K562 (cell line): ENCODE data around the gene PRMT5. TPM values are rescaled to one million over a fixed set of nuclear protein-coding genes. Genes with fewer than 3 reads are reported as not detected.

ENCODE experiments used
- ARNT ChIP-seq, 2 experiments: fragments of 450-650 bp; IDR thresholded peaks; 2 replicates each; pipeline ENCODE4 v1.6.1; 2016; ENCODE audit warnings: mild to moderate bottlenecking in 1 of 2
- CXXC5 ChIP-seq: fragments of 250-450 bp; sonication (Bioruptor Pico); IDR thresholded peaks from 2 replicates; pipeline ENCODE4 v1.8.0; 2022; ENCODE audit warnings: inconsistent platforms, mild to moderate bottlenecking, moderate library complexity
- DACH1 ChIP-seq: fragments of 450-650 bp; IDR thresholded peaks from 2 replicates; pipeline ENCODE4 v1.6.1; 2018; ENCODE audit not compliant: partially characterized antibody
- ELF1 ChIP-seq: fragments of 200-800 bp; sonication (Bioruptor generic); IDR thresholded peaks from 2 replicates; pipeline ENCODE4 v1.6.1; 2016; ENCODE audit warnings: missing genetic modification characterization, missing compliant biosample characterization
- ELF2 ChIP-seq: fragments of 250-450 bp; sonication (Bioruptor Pico); IDR thresholded peaks from 2 replicates; pipeline ENCODE4 v1.5.0; 2021; ENCODE audit warnings: mild to moderate bottlenecking
- FOXP1 ChIP-seq: sonication (generic); formaldehyde crosslinking; IDR thresholded peaks from 2 replicates; pipeline ENCODE4 v1.8.0; 2022; ENCODE audit warnings: mild to moderate bottlenecking, missing genetic modification reagents
- GATAD2A ChIP-seq: fragments of 450-650 bp; IDR thresholded peaks from 2 replicates; pipeline ENCODE4 v1.6.1; 2017
- MTF1 ChIP-seq: fragments of 250-450 bp; sonication (Bioruptor Pico); IDR thresholded peaks from 2 replicates; pipeline ENCODE4 v1.9.0; 2021; ENCODE audit warnings: moderate library complexity, mild to moderate bottlenecking, inconsistent platforms, borderline replicate concordance
- RAD51 ChIP-seq: fragments of 450-650 bp; IDR thresholded peaks from 2 replicates; pipeline ENCODE4 v1.7.1; 2016; ENCODE audit warnings: low read depth, mild to moderate bottlenecking, borderline replicate concordance
- RFX7 ChIP-seq: fragments of 250-450 bp; sonication (Bioruptor Pico); IDR thresholded peaks from 2 replicates; pipeline ENCODE4 v1.5.1; 2021; ENCODE audit warnings: mild to moderate bottlenecking
- SETDB1 ChIP-seq: IDR thresholded peaks from one replicate; pipeline ENCODE4 v1.6.1; 2012; ENCODE audit warnings: low read length, control low read depth, inconsistent platforms
- SRSF7 ChIP-seq: fragments of 200-400 bp; formaldehyde crosslinking; optimal IDR thresholded peaks from 2 replicates; pipeline ENCODE3; 2017; ENCODE audit warnings: mild to moderate bottlenecking, low read depth, low read length
- TAF7 ChIP-seq: fragments of 450-650 bp; IDR thresholded peaks from 2 replicates; pipeline ENCODE4 v1.6.1; 2016; ENCODE audit warnings: missing genetic modification characterization, missing compliant biosample characterization
- U2AF1 ChIP-seq: fragments of 200-400 bp; formaldehyde crosslinking; optimal IDR thresholded peaks from 2 replicates; pipeline ENCODE3; 2017; ENCODE audit warnings: mild to moderate bottlenecking, low read depth, low read length, moderate library complexity
- USF1 ChIP-seq: sonication (generic); formaldehyde crosslinking; IDR thresholded peaks from 2 replicates; pipeline ENCODE4 v1.9.0; 2022; ENCODE audit warnings: mild to moderate bottlenecking, missing genetic modification reagents
- ZBTB49 ChIP-seq: sonication (generic); formaldehyde crosslinking; IDR thresholded peaks from 2 replicates; pipeline ENCODE4 v1.8.0; 2022; ENCODE audit warnings: missing genetic modification reagents, mild to moderate bottlenecking, borderline replicate concordance
- ZKSCAN1 ChIP-seq: fragments of 150-350 bp; IDR thresholded peaks from 2 replicates; pipeline ENCODE4 v1.6.1; 2016; ENCODE audit warnings: low read depth, low read length
- ZMIZ1 ChIP-seq, 2 experiments: fragments of 150-350 bp in 1 of 2; IDR thresholded peaks; 2 replicates each; pipeline ENCODE4 v1.6.1; 2012 to 2016; ENCODE audit warnings: low read depth in 2 of 2, low read length in 2 of 2, mild to moderate bottlenecking in 1 of 2, moderate library complexity in 1 of 2
- ZNF408 ChIP-seq: fragments of 250-450 bp; sonication (Bioruptor Pico); IDR thresholded peaks from 2 replicates; pipeline ENCODE4 v1.4.0; 2020; ENCODE audit warnings: low read depth, mild to moderate bottlenecking, moderate library complexity
- ZNF639 ChIP-seq, 2 experiments: fragments of 200-800 bp in 1 of 2; sonication (Bioruptor generic) in 1 of 2; sonication (generic) in 1 of 2; formaldehyde crosslinking in 1 of 2; IDR thresholded peaks in 1 of 2; conservative IDR thresholded peaks in 1 of 2; 2 replicates each; pipeline versions ENCODE4 v1.5.0 to v1.6.1; 2016 to 2020; ENCODE audit warnings: missing compliant biosample characterization in 1 of 2, missing genetic modification characterization in 1 of 2, missing genetic modification reagents in 1 of 2
- polyA plus RNA-seq, 8 experiments: library from polyadenylated mRNA; depleted of rRNA in 4 of 8; stranded (reverse) in 5 of 8; unstranded in 3 of 8; fragments of >200 nt; fragmentation: Nextera tagmentation in 2 of 8; fragmentation: Illumina TruSeq in 1 of 8; extraction: Ambion mirVana in 2 of 8; extraction: Trizol in 1 of 8; gene quantifications; 2 replicates each; pipeline versions ENCODE4 v1.2.1 to v1.2.3, GENCODE V29; 2011 to 2014; ENCODE audit warnings: inconsistent platforms in 1 of 8, missing spikeins in 1 of 8
- total RNA-seq, 7 experiments: library from RNA; depleted of rRNA in 6 of 7; stranded (reverse); fragments of >200 nt in 6 of 7; fragmentation: Illumina TruSeq in 2 of 7; extraction: Trizol in 2 of 7; gene quantifications; 2 replicates each; pipeline versions ENCODE4 v1.2.1 to v1.2.3, GENCODE V29; 2011 to 2021; ENCODE audit warnings: low replicate concordance in 1 of 7

Gene PRMT5
- total and polyA plus RNA-seq, 9 of the 15 experiments (the other 6 are each of a cell fraction or from before 2014, with no cell fraction given), result 114 to 552 (median 222) TPM

- TF ChIP-seq TAF7 (tag) (peak; percentile 84), ZNF408 (CRISPR knock-in tag) (no peak), ZKSCAN1 (0 out of 2 replicates have a peak, but pooled peaks have one; percentile 29), U2AF1 (no peak), USF1 (no peak), RFX7 (CRISPR knock-in tag) (no peak), CXXC5 (CRISPR knock-in tag) (peak; percentile 78), ZMIZ1 (IDR thresholded peaks at IDR 0.05; ENCODE audit: low read depth in 2 of 2, low read length in 2 of 2) (peak in 1 of 2 experiments; percentile 53; a peak in 1 of 4 replicates), FOXP1 (CRISPR knock-in tag) (no peak), ELF2 (CRISPR knock-in tag) (no peak), DACH1 (no peak), SETDB1 (no peak), RAD51 (peak; percentile 32; the same call in 1 of the 2 replicates), SRSF7 (no peak), ZNF639 (CRISPR knock-in tag; conservative IDR thresholded peaks at IDR 0.05 in 1 of 2, IDR thresholded peaks at IDR 0.05 in 1 of 2) (no peak), ARNT (IDR thresholded peaks at IDR 0.05) (no peak; a peak in 1 of 4 replicates), MTF1 (CRISPR knock-in tag) (no peak), ELF1 (tag) (no peak), GATAD2A (no peak), ZBTB49 (no peak)
Observed at GRCh38 chr14:22918804-22919600, 10.2 kb downstream of the PRMT5 start, which contains the start of gene RBM23 (continued).
